Karpas-422 (cell line): ENCODE measurements around the gene HEY2. TPM values are rescaled to one million over a fixed set of nuclear protein-coding genes. Genes with fewer than 3 reads are reported as not detected.
"Not testable (repeated sequence)": the region's sequence is repeated elsewhere in the genome, so short reads cannot be mapped to it uniquely, and the experiment has no call there.

ENCODE experiments used
- DNase-seq: peaks from one replicate; pipeline ENCODE4 v3.0.0-alpha.2; 2015
- H2AFZ ChIP-seq: fragments of 200-600 bp; sonication (generic); 2 replicates; pipeline ENCODE4 v1.6.1; 2014; ENCODE audit warnings: antibody characterized with exemption, low read length, mixed read lengths
- H3K27ac ChIP-seq: fragments of 200-600 bp; sonication (generic); 2 replicates; pipeline ENCODE4 v1.5.1; 2014; ENCODE audit warnings: mild to moderate bottlenecking, low read length, moderate library complexity
- H3K27me3 ChIP-seq: fragments of 200-600 bp; sonication (generic); 2 replicates; pipeline ENCODE4 v1.6.1; 2014; ENCODE audit warnings: low read length, mixed read lengths
- H3K36me3 ChIP-seq: fragments of 200-600 bp; sonication (generic); 2 replicates; pipeline ENCODE4 v1.6.1; 2014; ENCODE audit warnings: low read length, mixed read lengths; ENCODE audit not compliant: insufficient read depth
- H3K4me1 ChIP-seq: fragments of 200-600 bp; sonication (generic); 2 replicates; pipeline ENCODE4 v1.6.1; 2014; ENCODE audit warnings: mild to moderate bottlenecking, low read length, mixed read lengths
- H3K4me2 ChIP-seq: fragments of 200-600 bp; sonication (generic); 2 replicates; pipeline ENCODE4 v1.6.1; 2014; ENCODE audit warnings: low read length, low read depth, mild to moderate bottlenecking; ENCODE audit not compliant: poor library complexity, severe bottlenecking
- H3K4me3 ChIP-seq: fragments of 200-600 bp; sonication (generic); 2 replicates; pipeline ENCODE4 v1.5.1; 2014; ENCODE audit warnings: mild to moderate bottlenecking, antibody characterized with exemption, low read length, mixed read lengths
- H3K79me2 ChIP-seq: fragments of 200-600 bp; sonication (generic); 2 replicates; pipeline ENCODE4 v1.6.1; 2014; ENCODE audit warnings: mild to moderate bottlenecking, low read length, mixed read lengths
- H3K9ac ChIP-seq: fragments of 200-600 bp; sonication (generic); 2 replicates; pipeline ENCODE4 v1.6.0; 2014; ENCODE audit warnings: low read length
- H3K9me2 ChIP-seq: fragments of 200-600 bp; sonication (generic), shearing (Covaris generic); replicated peaks from 2 replicates; pipeline ENCODE4 v1.6.0; 2014; ENCODE audit warnings: mild to moderate bottlenecking, low read length, moderate library complexity; ENCODE audit not compliant: insufficient read depth
- H3K9me3 ChIP-seq: fragments of 300-700, 200-600 bp; sonication (generic); 2 replicates; pipeline ENCODE4 v1.6.1; 2014; ENCODE audit warnings: low read length, mixed read lengths
- H4K20me1 ChIP-seq: fragments of 200-600 bp; sonication (generic); 2 replicates; pipeline ENCODE4 v1.6.1; 2014; ENCODE audit warnings: mild to moderate bottlenecking, antibody characterized with exemption, low read length, low read depth; ENCODE audit not compliant: insufficient read depth
- total RNA-seq: library from RNA; depleted of rRNA; stranded (reverse); fragments of >200 nt; shearing (Covaris generic); gene quantifications from 2 replicates; pipeline ENCODE4 v1.2.3, GENCODE V29; 2014; ENCODE audit warnings: low replicate concordance; rRNA removed

The HEY2 gene
- 0.07 and 0.11 TPM in 2 replicates for total RNA-seq

GRCh38 chr6:125749173-125749864 lies at the start of gene HEY2:
HEY2 (plus strand) TSS chr6:125749632; CDS start chr6:125749777, 145 bp downstream.
- DNase-seq = peak; percentile 97
- Histone ChIP-seq H3K79me2 (no peaks in the 10 kb centered on the region), H3K4me1 (peaks cover 48% of the 10 kb centered on the region), H4K20me1 (no peaks in the 10 kb centered on the region), H3K9me3 (no peaks in the 10 kb centered on the region), H3K9ac (peak within 1 kb of the TSS; percentile 77), H3K9me2 (no peaks in the 10 kb centered on the region), H2AFZ (peak within 1 kb of the TSS; percentile 96), H3K4me3 (peak within 1 kb of the TSS; percentile 75), H3K36me3 (no peaks in the 10 kb centered on the region), H3K4me2 (peak within 1 kb of the TSS; percentile 90), H3K27ac (no peak within 1 kb of the TSS), H3K27me3 (no peaks in the 10 kb centered on the region)

- Histone ChIP-seq H3K4me2 (no peak overlapping the region), H3K4me3 (no peak overlapping the region), H3K36me3 (no peaks in the 10 kb centered on the region), H3K9me2 (no peaks in the 10 kb centered on the region), H3K27me3 (no peaks in the 10 kb centered on the region), H3K27ac (no peak overlapping the region), H4K20me1 (no peaks in the 10 kb centered on the region), H3K9me3 (no peaks in the 10 kb centered on the region), H2AFZ (no peak overlapping the region), H3K79me2 (no peaks in the 10 kb centered on the region), H3K4me1 (no peaks in the 10 kb centered on the region), H3K9ac (no peak overlapping the region)
- DNase-seq = no peak
Measured at GRCh38 chr6:125700581-125701353, 48.7 kb upstream of the HEY2 start.

- Histone ChIP-seq H3K9me3 (no peaks in the 10 kb centered on the region), H3K27me3 (no peaks in the 10 kb centered on the region), H3K36me3 (no peaks in the 10 kb centered on the region), H3K27ac (no peak overlapping the region), H2AFZ (no peak overlapping the region), H4K20me1 (no peaks in the 10 kb centered on the region), H3K4me3 (no peak overlapping the region), H3K9ac (no peak overlapping the region), H3K4me2 (no peak overlapping the region), H3K79me2 (no peaks in the 10 kb centered on the region), H3K4me1 (no peaks in the 10 kb centered on the region), H3K9me2 (no peaks in the 10 kb centered on the region)
- no peak for DNase-seq
Measured at GRCh38 chr6:125701354-125701668, 48.1 kb upstream of the HEY2 start.

- H3K4me3 ChIP-seq, H3K9ac ChIP-seq, H3K4me2 ChIP-seq, H3K36me3 ChIP-seq, H3K9me2 ChIP-seq, H4K20me1 ChIP-seq, H3K79me2 ChIP-seq, H2AFZ ChIP-seq, H3K9me3 ChIP-seq, DNase-seq, H3K27ac ChIP-seq, H3K27me3 ChIP-seq, H3K4me1 ChIP-seq: not testable (repeated sequence)
Measured at GRCh38 chr6:125703882-125704281, 45.5 kb upstream of the HEY2 start.

- H4K20me1 ChIP-seq = no peaks in the 10 kb centered on the region
- no peak overlapping the region for H3K4me3 ChIP-seq
- H3K27ac ChIP-seq = no peak overlapping the region
- no peak overlapping the region for H3K4me2 ChIP-seq
- H2AFZ ChIP-seq = no peak overlapping the region
- H3K9ac ChIP-seq = no peak overlapping the region
- no peaks in the 10 kb centered on the region for H3K27me3 ChIP-seq
- H3K9me3 ChIP-seq = no peaks in the 10 kb centered on the region
- DNase-seq = no peak
- no peaks in the 10 kb centered on the region for H3K9me2 ChIP-seq
- H3K36me3 ChIP-seq = no peaks in the 10 kb centered on the region
- no peaks in the 10 kb centered on the region for H3K79me2 ChIP-seq
- H3K4me1 ChIP-seq = no peaks in the 10 kb centered on the region
Measured at GRCh38 chr6:125707615-125708243, 41.7 kb upstream of the HEY2 start.

GRCh38 chr6:125711013-125711675 lies 38.3 kb upstream of the HEY2 start:
- Histone ChIP-seq H3K9me2 (no peaks in the 10 kb centered on the region), H3K4me2 (no peak overlapping the region), H2AFZ (no peak overlapping the region), H3K9me3 (no peaks in the 10 kb centered on the region), H3K27me3 (no peaks in the 10 kb centered on the region), H3K79me2 (no peaks in the 10 kb centered on the region), H3K4me3 (no peak overlapping the region), H3K27ac (no peak overlapping the region), H3K9ac (no peak overlapping the region), H4K20me1 (no peaks in the 10 kb centered on the region), H3K4me1 (no peaks in the 10 kb centered on the region), H3K36me3 (no peaks in the 10 kb centered on the region)
- no peak for DNase-seq

GRCh38 chr6:125714441-125715090 lies 34.9 kb upstream of the HEY2 start:
- H3K9me2 ChIP-seq = no peaks in the 10 kb centered on the region
- no peak for DNase-seq
- no peaks in the 10 kb centered on the region for H3K9me3 ChIP-seq
- H3K4me1 ChIP-seq = no peaks in the 10 kb centered on the region
- H3K4me2 ChIP-seq = no peak overlapping the region
- no peak overlapping the region for H2AFZ ChIP-seq
- no peak overlapping the region for H3K9ac ChIP-seq
- H3K27me3 ChIP-seq = no peaks in the 10 kb centered on the region
- no peaks in the 10 kb centered on the region for H3K79me2 ChIP-seq
- H4K20me1 ChIP-seq = no peaks in the 10 kb centered on the region
- no peaks in the 10 kb centered on the region for H3K36me3 ChIP-seq
- no peak overlapping the region for H3K27ac ChIP-seq
- no peak overlapping the region for H3K4me3 ChIP-seq
